ENCODE measurements around the gene PLEKHA4.

Gene PLEKHA4

DNA sequence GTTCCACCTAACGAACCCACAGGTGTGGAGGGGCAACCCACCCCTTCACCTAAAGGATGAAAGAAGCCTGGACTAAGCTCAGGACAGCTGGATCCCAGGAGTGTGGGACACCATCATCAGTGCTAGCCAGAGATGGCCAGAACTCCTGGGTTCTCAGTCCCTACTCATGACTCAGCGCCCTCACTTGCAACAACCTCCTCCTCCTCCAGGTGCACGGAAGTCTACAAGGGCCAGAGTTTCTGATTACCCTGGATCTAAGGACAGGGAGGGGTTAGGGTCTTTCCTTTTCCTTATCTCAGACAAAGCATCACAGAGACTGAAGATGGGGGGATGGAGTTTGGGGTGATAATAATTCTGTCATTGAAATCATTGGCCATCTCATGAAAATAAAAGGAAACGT lies 22.1 kb upstream of the PLEKHA4 start:
- TF ChIP-seq, protein P1, sequence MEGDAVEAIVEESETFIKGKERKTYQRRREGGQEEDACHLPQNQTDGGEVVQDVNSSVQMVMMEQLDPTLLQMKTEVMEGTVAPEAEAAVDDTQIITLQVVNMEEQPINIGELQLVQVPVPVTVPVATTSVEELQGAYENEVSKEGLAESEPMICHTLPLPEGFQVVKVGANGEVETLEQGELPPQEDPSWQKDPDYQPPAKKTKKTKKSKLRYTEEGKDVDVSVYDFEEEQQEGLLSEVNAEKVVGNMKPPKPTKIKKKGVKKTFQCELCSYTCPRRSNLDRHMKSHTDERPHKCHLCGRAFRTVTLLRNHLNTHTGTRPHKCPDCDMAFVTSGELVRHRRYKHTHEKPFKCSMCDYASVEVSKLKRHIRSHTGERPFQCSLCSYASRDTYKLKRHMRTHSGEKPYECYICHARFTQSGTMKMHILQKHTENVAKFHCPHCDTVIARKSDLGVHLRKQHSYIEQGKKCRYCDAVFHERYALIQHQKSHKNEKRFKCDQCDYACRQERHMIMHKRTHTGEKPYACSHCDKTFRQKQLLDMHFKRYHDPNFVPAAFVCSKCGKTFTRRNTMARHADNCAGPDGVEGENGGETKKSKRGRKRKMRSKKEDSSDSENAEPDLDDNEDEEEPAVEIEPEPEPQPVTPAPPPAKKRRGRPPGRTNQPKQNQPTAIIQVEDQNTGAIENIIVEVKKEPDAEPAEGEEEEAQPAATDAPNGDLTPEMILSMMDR (IDR thresholded peaks at IDR 0.05) = no peak

DNA sequence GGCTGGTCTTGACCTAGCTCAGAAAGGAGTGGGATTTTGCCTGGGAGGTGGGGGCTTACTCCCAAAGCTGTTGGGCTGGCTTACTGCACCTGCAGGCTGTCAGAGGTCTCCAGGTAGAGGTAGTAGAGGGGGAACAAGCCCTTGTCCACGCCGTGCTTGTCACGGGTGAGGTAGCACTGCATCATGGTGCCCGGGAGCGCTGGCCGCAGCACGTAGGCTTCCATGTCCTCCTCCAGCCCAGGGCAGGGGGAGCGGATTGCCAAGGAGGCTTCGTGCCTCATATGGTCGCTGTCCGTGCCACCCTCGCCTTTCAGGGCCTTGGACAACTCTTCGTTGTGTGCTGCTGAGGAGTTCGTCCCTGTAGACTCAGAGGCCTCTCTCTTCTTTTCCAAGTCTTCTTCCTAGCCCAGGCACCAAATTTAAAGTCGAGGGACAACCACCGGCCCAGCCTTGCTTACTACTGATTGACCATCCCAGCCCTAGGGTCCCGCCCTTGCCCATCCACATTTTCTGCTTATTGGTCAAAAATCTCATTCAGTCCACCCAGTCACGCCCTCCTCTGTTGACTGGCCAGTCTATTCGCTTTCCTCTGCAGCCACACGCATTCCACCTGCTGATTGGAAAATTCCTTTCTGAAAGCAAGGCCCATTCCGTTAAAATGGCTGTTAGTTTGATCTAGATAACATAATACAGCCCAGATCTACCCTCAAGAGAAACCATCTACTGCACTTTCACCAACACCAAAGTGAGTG lies 19.6 kb upstream of the PLEKHA4 start:
- TF ChIP-seq, protein P1 (IDR thresholded peaks at IDR 0.05) = no peak

DNA sequence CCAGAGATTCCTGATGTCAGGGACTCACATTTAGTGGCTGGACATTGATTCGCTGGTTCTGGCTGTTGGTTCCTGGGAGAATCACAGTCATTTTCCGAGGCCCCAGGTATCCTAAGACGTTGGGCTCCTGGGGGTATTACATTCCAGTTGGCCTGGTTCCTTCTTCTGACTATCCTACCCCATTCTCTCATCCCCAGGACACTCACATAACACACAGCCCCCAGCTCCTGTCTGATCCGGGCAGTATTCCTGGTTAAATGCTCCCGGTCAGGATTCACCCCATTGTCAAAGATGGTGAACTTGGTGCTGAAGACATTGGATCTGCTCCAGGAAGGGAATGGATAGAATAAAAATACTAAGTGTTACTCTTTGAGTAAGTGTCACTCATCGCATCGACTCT lies 15.3 kb upstream of the PLEKHA4 start:
- TF ChIP-seq, protein P1 (IDR thresholded peaks at IDR 0.05) = no peak

DNA sequence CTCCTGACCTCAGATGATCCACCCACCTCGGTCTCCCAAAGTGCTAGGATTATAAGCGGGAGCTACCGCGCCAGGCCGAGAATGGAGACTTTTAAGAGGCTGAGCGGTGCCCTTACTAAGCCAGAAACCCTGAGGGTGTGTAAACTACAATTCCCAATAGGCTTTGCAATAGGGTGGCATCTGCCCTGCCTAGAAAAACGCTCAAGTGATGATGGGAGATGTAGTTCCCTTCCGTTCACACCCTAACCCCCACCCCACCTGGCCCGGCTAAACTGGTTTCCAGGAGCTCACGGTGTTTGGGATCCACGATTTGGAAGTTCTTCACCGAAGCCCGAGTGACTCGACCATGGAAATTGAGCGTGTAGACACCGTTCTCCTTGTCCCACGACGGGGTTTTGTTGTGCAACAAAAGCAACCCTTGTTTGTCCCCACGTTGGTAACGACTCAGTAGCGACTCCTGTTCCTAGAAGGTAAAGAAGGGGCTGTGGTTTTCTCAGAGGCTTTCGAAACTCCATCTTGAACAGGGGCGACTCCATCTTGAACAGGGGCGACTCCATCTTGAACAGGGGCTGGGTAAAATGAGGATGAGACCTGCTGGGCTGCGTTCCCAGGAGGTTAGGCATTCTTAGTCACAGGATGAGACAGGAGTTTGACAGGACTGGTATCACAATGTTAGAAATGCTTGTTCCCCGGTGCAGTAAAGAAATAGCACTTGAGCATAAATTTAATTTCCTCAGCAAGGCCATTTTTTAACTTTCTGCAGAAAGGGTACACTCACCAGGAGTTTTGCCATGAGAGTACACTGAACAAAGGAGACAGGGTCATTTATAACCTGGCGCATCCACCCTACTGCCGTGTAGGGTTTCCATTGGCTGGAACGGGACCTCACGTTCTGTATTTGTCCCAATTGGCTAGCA lies 13.6 kb upstream of the PLEKHA4 start:
- TF ChIP-seq, protein P1 (IDR thresholded peaks at IDR 0.05) = no peak

DNA sequence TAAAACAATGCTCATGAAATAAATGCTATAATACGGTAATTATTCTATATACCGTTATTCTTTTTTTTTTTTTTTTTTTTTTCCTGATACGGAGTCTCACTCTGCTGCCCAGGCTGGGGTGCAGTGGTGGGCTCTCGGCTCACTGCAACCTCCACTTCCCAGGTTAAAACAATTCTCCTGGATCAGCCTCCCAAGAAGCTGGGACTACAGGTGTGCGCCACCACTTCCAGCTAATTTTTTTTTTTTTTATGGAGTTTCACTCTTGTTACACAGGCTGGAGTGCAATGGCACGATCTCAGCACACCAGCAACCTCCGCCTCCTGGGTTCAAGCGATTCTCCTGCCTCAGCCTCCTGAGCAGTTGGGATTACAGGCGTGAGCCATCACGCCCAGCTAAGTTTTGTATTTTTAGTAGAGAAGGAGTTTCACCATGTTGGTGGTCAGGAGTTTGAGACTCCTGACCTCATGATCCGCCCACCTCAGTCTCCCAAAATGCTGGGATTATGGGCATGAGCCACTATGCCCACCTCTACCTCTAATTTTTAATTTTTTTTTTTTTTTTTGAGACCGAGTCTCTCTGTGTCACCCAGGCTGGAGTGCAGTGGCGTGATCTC lies 10.7 kb upstream of the PLEKHA4 start:
- TF ChIP-seq, protein P1 (IDR thresholded peaks at IDR 0.05) = no peak

DNA sequence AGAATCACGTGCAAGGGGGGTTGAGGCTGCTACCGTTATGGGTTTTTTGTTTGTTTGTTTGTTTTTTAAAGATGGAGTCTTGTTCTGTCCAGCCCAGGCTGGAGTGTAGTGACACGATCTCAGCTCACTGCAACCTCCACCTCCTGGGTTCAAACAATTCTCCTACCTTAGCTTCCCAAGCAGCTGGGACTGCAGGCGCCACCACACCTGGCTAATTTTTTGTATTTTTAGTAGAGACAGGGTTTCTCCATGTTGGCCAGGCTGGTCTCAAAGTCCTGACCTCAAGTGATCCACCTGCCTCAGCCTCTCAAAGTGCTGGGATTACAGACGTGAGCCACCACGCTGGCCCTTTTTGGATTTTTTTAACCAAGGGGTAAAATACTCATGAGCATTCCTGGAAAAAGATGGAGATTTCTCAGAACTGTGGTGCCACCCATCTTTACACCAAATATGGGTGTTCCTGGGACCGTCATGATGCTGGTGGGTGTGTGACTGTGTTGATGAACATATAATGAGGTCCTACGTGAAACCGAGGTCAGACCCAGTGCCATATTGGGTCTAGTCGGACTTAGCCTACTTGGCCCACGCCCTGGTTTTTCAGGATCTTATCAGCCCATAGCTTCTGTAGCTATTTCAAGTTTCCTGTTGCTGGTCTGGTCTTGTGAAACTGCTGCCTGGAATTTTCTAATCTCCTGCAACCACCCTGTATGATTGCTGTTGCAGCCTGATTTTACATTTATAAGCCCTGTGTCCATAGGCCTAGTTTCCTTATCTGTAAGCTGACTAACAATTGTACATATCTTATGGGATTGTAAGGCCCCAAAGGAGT lies 10.0 kb upstream of the PLEKHA4 start:
- TF ChIP-seq, protein P1 (IDR thresholded peaks at IDR 0.05) = no peak

DNA sequence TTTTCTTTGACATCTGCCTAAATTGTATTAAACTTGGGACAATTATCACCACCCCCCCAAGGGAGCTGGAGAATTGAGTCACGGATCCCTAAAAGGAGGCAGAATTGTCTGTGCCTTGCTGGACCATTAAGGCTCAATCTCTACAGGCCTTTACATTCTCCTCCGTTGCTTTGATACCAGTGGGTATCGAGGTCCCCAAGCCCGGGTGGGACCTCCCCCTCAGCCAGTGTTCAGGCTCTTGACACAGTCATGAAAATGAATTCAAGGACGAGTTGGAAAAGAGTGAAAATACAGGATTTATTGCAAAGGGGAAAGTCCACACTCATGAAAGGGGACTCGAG lies 9.4 kb upstream of the PLEKHA4 start:
- TF ChIP-seq, protein P1 (IDR thresholded peaks at IDR 0.05) = no peak

Data from LNCAP (cell line).